HepG2 (cell line): ENCODE measurements around the gene CCDC148. TPM values are rescaled to one million over a fixed set of nuclear protein-coding genes. Genes with fewer than 3 reads are reported as not detected.

Source experiments
- BATF2 ChIP-seq: sonication (generic); formaldehyde crosslinking; IDR thresholded peaks from 2 replicates; pipeline ENCODE4 v1.8.0; 2022; ENCODE audit warnings: mild to moderate bottlenecking, missing genetic modification reagents, moderate library complexity
- FOSL1 ChIP-seq: sonication (generic); formaldehyde crosslinking; IDR thresholded peaks from 2 replicates; pipeline ENCODE4 v1.9.0; 2021; ENCODE audit warnings: missing genetic modification reagents, borderline replicate concordance
- FOXO1 ChIP-seq: sonication (generic); formaldehyde crosslinking; IDR thresholded peaks from 2 replicates; pipeline ENCODE4 v1.4.0; 2020; ENCODE audit warnings: missing genetic modification reagents
- GABPA ChIP-seq, 2 experiments: IDR thresholded peaks; 2 replicates each; pipeline ENCODE4 v1.6.1; 2011 to 2016; ENCODE audit warnings: low read depth in 2 of 2, low read length in 1 of 2, missing biosample characterization in 1 of 2, missing genetic modification characterization in 1 of 2
- GATAD1 ChIP-seq: IDR thresholded peaks from 2 replicates; pipeline ENCODE4 v1.6.1; 2016; ENCODE audit warnings: missing genetic modification reagents, missing compliant biosample characterization
- IKZF4 ChIP-seq: sonication (generic); formaldehyde crosslinking; IDR thresholded peaks from 2 replicates; pipeline ENCODE4 v1.5.1; 2020; ENCODE audit warnings: borderline replicate concordance, mild to moderate bottlenecking, low read depth, missing genetic modification reagents; ENCODE audit errors: not compliant biosample characterization
- MIER2 ChIP-seq: IDR thresholded peaks from 2 replicates; pipeline ENCODE4 v1.6.1; 2016; ENCODE audit warnings: missing biosample characterization, missing genetic modification reagents
- PHF8 ChIP-seq: sonication (generic); formaldehyde crosslinking; IDR thresholded peaks from 2 replicates; pipeline ENCODE4 v1.5.0; 2020; ENCODE audit warnings: missing genetic modification reagents
- RAD21 ChIP-seq: fragments of 450-650 bp; formaldehyde crosslinking; IDR thresholded peaks from 2 replicates; pipeline ENCODE4 v1.5.0; 2020; ENCODE audit warnings: mild to moderate bottlenecking
- SMC3 ChIP-seq: IDR thresholded peaks from 2 replicates; pipeline ENCODE4 v1.6.1; 2011; ENCODE audit warnings: low read length, improper control_type of control experiment
- TAF1 ChIP-seq: sonication (generic); formaldehyde crosslinking; IDR thresholded peaks from 2 replicates; pipeline ENCODE4 v1.4.0; 2020; ENCODE audit warnings: missing genetic modification reagents
- TBX3 ChIP-seq: fragments of 450-650 bp; IDR thresholded peaks from 2 replicates; pipeline ENCODE4 v1.6.1; 2017; ENCODE audit warnings: antibody characterized with exemption, mild to moderate bottlenecking, inconsistent platforms, borderline replicate concordance
- THAP11 ChIP-seq: IDR thresholded peaks from 2 replicates; pipeline ENCODE4 v1.6.1; 2016; ENCODE audit warnings: missing biosample characterization, missing genetic modification reagents
- XBP1 ChIP-seq: sonication (generic); formaldehyde crosslinking; IDR thresholded peaks from 2 replicates; pipeline ENCODE4 v1.5.0; 2020; ENCODE audit warnings: missing genetic modification reagents
- ZBTB40 ChIP-seq, 2 experiments: fragments of 450-650 bp in 1 of 2; sonication (generic) in 1 of 2; formaldehyde crosslinking in 1 of 2; IDR thresholded peaks; 2 replicates each; pipeline versions ENCODE4 v1.6.1 to v1.8.0; 2016 to 2022; ENCODE audit warnings: antibody characterized with exemption in 1 of 2, mild to moderate bottlenecking in 1 of 2, missing genetic modification reagents in 1 of 2
- ZNF276 ChIP-seq: sonication (generic); formaldehyde crosslinking; IDR thresholded peaks from 2 replicates; pipeline ENCODE4 v1.4.0; 2020; ENCODE audit warnings: mild to moderate bottlenecking, low read depth, missing genetic modification reagents
- ZNF766 ChIP-seq: sonication (generic); formaldehyde crosslinking; IDR thresholded peaks from 2 replicates; pipeline ENCODE4 v1.5.0; 2020; ENCODE audit warnings: missing genetic modification reagents, borderline replicate concordance
- ZNF773 ChIP-seq: sonication (generic); formaldehyde crosslinking; IDR thresholded peaks from 2 replicates; pipeline ENCODE4 v1.4.0; 2020; ENCODE audit warnings: missing genetic modification reagents, borderline replicate concordance
- ZNF839 ChIP-seq: sonication (generic); formaldehyde crosslinking; IDR thresholded peaks from 2 replicates; pipeline ENCODE4 v1.4.0; 2020; ENCODE audit warnings: missing genetic modification reagents, mild to moderate bottlenecking, borderline replicate concordance
- polyA plus RNA-seq, 8 experiments: library from polyadenylated mRNA; depleted of rRNA in 3 of 8; stranded (reverse) in 7 of 8; unstranded in 1 of 8; fragments of >200 nt; fragmentation: Illumina TruSeq in 4 of 8; extraction: Trizol in 4 of 8; gene quantifications; 2 replicates each; pipeline versions ENCODE4 v1.2.1 to v1.2.3, GENCODE V29; 2011 to 2016; ENCODE audit warnings: low read depth in 4 of 8, missing spikeins in 1 of 8, mixed read lengths in 1 of 8; ENCODE audit not compliant: insufficient read depth in 1 of 8
- total RNA-seq, 5 experiments: library from RNA; depleted of rRNA; stranded (reverse); fragments of >200 nt; fragmentation: Illumina TruSeq; extraction: Trizol; gene quantifications; 2 replicates each; pipeline ENCODE4 v1.2.3, GENCODE V29; 2016; ENCODE audit warnings: low read depth in 1 of 5

The CCDC148 gene
- total and polyA plus RNA-seq, 2 of the 13 experiments (the other 11 are each of a cell fraction or from before 2014, with no cell fraction given), result 0.30 to 0.49 TPM

- TF ChIP-seq IKZF4 (no peak), ZNF276 (CRISPR knock-in tag) (no peak), XBP1 (CRISPR knock-in tag) (no peak), TAF1 (CRISPR knock-in tag) (no peak), ZBTB40 (IDR thresholded peaks at IDR 0.05) (no peak), ZBTB40 (CRISPR knock-in tag; IDR thresholded peaks at IDR 0.05) (no peak), ZNF773 (no peak), TBX3 (peak; percentile 88; the same call in 1 of the 2 replicates), BATF2 (CRISPR knock-in tag) (no peak), ZNF839 (no peak), THAP11 (CRISPR knock-in tag) (peak; percentile 37; the same call in 1 of the 2 replicates), MIER2 (CRISPR knock-in tag) (no peak), ZNF766 (CRISPR knock-in tag) (no peak), GABPA (IDR thresholded peaks at IDR 0.05; ENCODE audit: low read depth, low read length) (no peak), GABPA (CRISPR knock-in tag; IDR thresholded peaks at IDR 0.05; ENCODE audit: low read depth) (peak; percentile 39; the same call in 1 of the 2 replicates), PHF8 (CRISPR knock-in tag) (no peak), FOXO1 (CRISPR knock-in tag) (peak; percentile 35; the same call in 1 of the 2 replicates), FOSL1 (peak; percentile 76), RAD21 (CRISPR knock-in tag) (no peak), GATAD1 (CRISPR knock-in tag) (0 out of 2 replicates have a peak, but pooled peaks have one; percentile 34), SMC3 (no peak)
Measured at GRCh38 chr2:158232476-158232875, 224.1 kb downstream of the CCDC148 start (continued).
